ENCODE data around the gene NUB1.

The NUB1 gene

DNA sequence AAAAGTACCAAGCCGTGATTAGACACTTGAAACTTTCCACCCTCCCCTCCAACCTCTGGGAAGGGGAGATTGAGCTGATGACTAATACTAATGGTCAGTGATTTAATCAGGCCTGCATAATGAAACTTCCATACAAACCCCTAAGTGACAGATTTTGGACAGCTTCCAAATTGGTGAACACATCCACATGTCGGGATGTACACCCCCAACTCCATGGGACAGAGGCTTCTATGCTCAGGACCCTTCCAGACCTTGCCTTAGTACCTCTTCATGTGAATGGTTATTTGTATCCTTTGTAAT is 4.8 kb downstream of the NUB1 start:
- no peak for DNase-seq

DNA sequence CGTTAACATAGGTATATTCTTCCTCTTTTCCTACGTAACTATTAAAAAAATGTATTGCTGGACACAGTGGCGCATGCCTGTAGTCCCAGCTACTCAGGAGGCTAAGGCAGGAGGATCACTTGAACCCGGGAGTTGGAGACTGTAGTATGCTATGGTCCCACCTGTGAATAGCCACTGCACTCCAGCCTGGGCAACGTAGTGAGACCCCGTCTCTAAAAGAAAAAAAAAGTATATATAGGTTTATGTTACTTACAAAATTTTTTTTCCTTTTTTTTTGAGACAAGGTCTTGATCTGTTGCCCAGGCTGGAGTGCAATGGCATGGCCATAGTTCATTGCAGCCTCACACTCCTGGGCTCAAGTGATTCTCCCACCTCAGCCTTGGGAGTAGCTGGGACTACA is 5.6 kb downstream of the NUB1 start:
- DNase-seq, result no peak

DNA sequence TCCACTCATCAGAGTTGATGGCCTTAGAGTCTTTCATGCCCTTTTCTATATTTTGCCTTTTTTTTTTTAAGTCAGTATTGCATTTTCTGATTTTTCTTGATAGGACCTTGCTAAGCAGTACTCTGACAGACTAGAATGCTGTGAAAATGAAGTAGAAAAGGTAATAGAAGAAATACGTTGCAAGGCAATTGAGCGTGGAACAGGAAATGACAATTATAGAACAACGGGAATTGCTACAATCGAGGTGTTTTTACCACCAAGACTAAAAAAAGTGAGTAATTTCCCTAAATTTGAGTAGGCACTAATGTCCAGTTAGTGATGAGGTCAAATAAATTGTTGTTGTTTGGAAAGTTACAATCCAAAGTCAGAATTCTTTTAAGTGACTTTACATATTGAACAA is 7.4 kb downstream of the NUB1 start:
- DNase-seq, result no peak

DNA sequence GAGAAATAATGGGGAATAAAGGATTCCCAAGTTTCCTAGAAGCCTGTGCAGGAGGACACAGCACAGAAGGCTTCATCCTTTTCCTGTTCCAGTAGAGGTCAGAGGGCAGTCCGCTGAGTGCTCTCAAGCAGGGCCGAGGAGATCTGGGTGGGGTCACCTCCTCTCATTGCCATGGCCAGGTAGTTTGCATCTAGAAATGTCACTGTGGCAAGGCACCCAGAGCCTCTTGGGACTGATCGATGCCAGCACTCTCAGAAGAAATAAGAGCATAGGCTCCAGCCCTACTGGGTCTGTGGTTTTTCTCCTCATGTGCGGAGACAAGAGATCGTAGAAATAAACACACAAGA is 7.9 kb downstream of the NUB1 start:
- DNase-seq, result no peak

DNA sequence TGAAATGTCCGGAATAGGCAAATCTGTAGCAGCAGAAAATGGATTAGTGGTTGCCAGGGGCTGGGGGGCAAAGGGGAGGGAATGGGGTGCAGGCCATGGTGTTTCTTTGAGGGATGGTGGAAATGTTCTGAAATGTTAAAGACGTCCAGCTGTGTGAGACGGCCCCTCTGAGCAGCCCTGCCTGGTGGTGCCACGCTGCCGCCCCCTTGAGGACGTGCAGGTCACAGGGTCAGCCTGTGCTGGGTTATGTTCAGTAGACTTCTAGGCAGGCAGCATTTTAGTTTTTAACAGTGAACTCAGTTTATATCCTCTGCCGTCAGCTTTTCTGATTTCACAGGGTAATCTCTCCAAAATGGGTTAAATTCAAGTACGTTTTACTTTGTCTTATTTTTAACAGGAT is 9.4 kb downstream of the NUB1 start:
- peak; percentile 80 for DNase-seq

DNA sequence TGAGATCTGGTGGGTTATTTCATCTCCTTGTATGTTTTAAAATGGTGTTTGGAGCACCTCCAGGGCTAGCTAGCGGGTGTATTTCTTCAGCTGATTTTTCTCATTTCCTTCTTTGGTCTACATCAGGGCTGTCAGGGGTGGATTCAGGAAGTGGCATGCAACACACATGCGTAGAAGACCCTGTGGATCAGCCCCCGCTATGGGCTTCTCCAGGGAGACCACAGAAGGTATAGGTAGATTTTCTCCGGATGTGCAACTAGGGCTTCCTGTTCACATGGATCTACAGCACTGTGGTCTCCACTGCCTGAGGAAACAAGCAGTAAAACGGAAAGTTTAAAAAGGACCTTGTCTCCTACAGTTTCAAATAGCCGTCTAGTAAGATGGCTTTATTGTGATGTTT is 10.4 kb downstream of the NUB1 start:
- DNase-seq, result peak; percentile 84

DNA sequence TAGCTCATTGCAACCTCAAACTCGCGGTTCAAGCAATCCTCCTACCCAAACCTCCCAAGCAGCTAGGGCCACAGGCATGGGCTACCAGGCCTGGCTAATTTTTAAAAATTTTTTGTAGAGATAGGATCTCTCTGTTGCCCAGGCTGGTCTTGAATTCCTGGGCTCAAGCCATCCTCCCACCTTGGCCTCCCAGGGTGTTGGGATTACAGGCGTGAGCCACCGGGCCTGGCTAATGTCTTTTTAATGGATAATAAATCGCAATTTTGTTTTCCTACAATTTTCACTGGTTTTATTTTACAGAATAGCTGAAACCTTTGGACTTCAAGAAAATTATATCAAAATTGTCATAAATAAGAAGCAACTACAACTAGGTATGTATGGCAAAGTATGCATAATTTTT is 10.9 kb downstream of the NUB1 start:
- no peak for DNase-seq

DNA sequence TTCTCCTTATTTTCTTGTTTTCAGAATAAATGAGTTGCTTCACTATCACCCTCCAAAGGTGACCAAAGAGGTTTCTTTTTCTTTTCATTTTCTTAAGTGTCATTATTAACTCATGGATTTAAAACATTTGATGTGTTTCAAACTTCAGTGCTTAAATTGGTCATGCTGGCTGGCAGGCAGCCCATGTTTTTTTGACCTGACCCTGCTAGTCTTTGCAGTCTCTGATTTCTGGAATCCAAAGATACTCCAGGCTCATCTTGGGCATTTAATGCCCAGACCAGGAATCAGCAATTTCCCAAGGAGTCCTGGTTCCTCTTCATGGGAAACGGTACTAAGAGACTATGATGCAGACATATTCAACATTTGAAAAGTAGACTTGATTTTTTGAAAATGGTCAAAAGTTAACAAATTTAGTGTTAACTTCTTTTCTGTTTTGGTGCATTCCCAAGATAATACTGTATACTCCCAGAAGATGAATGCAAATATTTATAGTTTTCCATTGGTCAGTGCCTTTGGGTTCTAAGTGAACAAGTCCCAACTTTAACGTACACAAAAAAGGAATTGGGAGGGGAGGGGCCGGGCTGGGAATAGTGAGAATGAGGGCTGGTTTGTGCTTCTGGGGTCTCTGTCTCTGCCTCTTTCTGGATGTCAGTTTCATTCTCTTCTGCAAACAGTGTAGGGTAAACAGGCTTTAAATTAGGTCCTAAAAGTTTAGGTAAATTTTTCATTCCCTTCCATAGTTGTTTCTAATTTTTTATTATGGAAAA is 19.8 kb downstream of the NUB1 start:
- no peak for DNase-seq

DNA sequence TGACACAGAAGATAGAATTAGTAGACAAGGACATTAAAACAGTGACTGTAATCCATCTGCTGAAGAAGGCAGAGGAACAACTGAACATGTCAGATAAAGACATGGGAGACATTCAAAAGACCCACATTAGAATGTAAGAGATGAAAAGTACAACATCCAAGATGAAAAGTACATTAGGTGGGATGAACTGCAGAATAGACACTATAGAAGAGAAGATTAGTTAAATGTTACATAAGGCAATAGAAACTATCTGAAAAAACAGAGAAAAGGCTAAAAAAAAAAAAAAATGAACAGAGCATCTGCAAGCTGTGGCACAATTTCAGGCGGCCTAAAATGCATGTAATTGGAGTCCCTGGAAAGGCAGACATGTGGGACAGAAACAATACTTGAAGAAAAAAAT is 21.6 kb downstream of the NUB1 start:
- no peak for DNase-seq

DNA sequence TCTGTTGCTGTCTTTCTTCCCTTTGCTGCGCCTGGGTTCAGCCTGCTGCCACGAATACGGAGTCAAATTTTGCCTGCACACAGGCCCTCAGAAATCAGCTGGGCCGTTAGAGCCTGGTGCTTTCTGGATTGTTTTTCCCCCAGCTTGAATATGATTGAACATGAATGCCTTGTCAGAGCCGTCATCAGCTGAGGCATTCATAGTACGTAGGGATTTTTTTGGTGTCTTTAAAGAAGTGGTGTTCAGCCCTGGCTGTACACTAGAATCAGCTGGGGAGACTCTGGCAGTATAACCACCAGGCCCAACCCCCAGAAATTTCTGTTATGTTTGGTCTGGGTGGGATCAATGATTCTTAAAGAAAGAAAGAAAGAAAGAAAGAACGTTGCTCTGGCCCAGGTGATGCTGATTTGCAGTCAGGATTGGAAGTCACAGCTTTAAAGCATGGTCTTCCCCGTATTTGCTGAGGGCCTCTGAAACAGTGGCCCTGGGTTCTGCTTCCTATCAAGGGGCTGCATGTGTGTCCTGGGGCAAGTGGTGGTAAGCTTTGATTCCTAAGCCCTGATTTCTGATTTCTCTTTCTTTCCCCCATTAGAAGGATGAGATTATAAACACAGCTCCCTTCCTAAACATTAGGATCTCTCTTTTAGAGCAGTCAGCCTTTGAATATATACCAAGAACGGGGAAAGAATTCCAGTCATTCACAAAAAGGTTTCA is 24.7 kb downstream of the NUB1 start:
- no peak for DNase-seq

DNA sequence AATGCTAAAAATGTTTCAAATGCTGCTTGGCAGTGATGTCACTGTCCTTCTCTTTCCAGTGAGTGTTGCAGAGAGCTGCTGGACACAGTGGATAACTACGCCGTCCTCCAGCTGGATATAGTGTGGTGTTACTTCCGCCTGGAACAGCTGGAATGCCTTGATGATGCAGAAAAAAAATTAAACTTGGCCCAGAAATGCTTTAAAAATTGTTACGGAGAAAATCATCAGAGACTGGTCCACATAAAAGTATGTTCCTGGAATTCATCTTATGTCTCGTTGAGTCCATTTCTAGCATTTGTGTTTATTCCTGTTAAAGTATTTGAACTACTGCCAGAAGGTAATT is 25.2 kb downstream of the NUB1 start:
- DNase-seq, result no peak

DNA sequence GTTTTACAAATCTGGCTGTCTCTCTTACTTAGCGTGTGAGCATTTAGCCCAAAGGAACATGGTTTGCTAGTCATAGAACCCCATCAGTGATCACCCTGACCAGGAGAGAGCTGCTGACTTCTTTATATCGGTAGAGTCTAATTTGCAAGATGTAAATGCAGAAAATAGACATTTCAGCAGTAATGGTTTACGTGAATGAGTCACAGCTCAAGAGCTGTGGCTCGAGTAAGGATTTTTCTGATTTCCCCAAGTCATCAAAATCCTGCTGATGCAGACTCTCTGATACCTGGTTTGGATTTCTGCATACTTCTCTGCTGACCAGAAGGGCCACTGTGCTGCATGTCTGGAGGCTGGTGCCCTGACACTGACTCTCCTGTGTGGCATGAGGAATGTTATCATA is 25.7 kb downstream of the NUB1 start:
- no peak for DNase-seq

DNA sequence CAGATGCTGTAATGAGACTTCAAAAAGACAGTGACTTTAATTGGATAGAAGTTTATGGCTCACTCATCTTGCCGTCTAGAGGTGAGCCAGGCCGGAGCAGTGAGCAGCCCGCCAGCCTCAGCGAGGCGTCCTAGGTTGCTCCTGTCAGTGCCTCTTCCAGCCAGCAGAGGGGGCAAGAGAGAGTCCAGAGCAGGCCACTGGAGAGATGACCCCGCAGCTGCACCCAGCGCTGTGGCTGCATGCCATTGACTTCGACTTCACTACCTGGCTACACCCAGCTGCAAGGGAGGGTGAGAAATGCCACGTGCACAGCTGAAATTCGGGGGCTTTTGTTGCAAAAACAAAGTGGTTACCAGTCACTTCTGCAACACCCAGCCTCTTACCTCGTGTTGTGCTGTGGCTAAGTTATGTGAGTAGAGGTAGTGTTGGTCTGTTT is 26.5 kb downstream of the NUB1 start:
- peak; percentile 90 for DNase-seq

DNA sequence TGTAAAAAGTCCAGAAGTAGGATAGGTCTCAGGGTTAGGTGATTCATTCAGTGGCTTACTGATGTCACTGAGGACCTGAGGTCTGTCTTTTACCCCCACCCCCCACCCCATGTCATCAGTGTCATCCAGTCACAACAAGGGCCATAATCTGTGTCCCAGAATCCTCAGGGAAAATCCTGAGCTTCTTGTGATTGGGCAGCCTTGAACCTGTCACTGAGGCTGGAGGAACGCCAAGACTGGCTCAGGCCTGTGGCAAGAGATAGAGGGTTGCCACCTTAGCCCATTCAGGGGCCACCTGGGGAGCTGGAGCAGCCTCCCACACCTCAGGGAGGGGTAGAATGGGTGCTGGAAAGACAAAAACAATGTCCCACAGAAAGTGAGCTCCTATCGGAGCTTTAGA is 29.7 kb downstream of the NUB1 start:
- no peak for DNase-seq

DNA sequence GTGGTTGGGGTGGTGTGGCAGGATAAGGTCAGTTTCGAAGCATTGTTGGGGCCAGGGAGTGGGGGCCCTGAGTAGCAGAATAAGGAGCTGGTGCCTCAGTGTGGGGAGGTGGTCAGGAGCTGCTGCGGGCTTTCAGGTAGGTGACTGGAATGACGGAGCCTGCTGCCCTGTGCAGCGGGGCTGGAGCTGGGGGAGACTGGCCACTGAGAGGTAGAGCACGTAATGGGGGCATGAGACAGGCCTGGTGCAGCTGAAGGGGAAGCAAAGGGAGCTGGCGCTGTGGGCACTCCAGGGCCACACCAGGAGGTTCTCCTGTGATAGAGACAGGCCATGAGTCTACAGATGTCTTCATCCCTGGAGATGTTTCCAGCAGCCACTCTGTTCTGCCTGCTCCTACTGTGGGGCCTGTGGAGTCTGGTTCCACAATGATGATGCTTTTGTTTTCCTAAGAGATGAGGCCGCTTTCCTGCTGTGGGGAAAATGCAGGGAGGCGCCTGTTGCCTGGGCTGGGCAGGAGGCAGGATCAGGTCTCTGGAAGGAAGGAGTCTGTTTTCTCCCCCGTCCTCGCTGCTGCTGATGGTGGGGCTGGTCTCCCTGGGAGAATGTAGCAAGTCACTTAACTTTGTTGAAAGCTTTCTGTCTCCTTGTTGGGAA is 31.1 kb downstream of the NUB1 start:
- no peak for DNase-seq

DNA sequence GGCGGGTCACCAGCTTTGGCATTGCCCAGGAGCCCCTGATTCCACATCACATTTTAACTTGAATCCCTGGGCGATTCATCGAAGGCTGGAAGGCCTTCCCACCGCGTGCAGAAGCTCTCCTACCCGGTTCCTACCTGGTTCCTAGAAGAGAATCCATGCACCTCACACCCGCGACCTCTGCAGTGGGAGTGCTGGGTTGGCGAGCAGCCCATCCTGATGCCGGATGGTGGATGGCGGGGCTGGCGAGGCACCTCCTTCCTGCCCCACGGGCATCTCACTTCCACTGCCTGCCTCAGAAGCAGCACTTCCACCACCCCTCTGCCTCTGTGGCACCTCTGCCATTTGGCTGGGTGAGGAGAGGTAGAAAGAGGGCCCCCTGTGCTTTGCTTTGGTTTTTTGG is 32.0 kb downstream of the NUB1 start:
- DNase-seq, result no peak

DNA sequence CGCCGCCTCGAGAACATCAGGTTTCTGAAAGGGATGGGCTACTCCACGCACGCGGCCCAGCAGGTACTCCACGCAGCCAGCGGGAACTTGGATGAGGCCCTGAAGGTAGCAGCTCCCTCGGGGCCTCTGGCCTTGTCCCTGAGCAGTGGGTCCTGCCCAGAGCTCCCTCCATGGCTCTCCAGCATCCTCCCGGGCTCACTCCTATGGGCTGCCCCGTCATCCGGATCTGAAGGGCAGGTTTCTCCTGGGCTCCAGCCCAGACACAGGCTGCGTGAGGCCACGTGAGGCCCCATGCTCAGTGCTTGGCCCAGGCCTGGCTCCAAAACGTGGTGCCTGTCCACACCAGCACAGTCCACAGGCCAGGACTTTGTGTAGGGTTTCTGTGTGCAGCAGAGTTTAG is 32.5 kb downstream of the NUB1 start:
- peak; percentile 57 for DNase-seq

DNA sequence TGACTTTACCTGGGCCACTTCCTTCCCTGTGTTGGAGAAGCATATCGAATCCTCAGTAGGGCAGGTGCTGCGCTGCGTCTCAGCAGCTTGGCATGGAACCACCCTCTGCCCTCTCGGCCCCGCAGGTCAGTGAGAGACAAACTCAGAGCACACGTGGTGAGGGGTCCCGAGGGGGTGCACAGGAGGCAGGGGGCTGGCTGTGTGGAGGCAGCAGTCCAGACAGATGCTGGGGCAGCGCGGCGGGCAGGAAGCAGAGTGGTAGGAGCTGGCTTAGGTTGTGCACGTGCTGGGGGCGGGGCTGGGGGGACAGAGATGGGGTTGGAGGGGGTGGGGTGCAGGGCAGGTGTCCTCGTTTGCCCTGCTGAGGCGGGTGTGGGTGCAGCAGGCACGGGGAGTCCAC is 33.1 kb downstream of the NUB1 start:
- peak; percentile 46 for DNase-seq

DNA sequence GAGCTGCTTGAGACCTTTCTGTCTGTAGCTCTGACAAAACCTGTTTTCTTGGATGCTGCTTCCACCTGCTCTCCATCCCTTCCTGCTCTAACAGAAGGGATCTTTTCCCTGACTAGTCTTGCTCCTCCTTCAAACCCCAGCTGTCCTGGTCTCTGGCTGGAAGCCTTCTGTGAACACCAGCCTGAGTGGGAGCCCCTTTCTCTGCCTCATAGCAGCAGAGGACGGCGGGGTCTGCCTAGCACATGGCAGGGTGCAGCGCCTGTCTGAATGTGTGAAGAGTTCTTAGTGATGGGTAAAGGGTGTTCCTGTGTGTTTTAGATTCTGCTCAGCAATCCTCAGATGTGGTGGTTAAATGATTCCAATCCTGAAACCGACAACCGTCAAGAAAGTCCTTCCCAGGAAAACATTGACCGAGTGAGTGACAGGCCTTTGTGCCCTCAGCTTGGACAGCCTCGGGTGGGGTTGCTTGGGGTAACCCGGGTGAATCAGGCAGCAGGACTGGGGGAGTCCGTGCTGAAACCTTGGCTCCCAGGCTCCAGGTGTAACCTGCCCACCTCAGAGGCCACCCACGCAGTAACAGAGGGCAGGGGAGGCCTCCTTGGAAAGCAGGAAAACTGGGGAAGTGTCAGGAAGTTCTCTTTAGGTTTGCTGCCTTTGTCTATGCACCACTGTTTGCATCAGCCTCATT is 34.1 kb downstream of the NUB1 start:
- no peak for DNase-seq

DNA sequence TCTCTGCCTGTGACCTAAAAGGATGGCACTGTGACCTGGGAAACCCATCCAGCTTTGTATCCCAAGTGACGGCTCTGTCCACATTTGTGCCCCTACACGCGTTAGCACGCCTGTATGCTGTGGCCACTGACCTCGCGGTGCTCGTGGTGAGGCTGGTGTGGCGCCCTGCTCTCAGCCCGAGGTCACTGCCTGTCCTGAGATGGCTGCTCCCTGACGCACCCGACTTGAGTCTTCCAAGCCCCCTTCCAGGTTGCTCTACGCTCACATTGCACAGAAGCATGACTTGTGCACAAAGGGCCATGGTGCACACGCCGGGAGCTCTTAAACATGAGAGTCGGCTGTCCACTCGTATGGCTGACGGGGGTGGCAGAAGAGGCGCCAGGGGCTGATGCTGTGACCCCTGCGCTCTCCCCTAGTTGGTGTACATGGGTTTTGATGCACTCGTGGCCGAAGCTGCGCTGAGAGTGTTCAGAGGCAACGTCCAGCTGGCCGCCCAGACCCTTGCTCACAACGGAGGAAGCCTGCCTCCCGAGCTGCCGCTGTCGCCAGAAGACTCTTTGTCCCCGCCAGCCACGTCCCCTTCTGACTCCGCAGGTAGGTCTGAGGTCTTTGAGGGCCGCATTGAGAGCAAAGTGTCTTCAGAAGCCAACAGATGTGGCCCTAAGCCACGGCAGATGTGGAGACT is 34.7 kb downstream of the NUB1 start:
- peak; percentile 50 for DNase-seq

DNA sequence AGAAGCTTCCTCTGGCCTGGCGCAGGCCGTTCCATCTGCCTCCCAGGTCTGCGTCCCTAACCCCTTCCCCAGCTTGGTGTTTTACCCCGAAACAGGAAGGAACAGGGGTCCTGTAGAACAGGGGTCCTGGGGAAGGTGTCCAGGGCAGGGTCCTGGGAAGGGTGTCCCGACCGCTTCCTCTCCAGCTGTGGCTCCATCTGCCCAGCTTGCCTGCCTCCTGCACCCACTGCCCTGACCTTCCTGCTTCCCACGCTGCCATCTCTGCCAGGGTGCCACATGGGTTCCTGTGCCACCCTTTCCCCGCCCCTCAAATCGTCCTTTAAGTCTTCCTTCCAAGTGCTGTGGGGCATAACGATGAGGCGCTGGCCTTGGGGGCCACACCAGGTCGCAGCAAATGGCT is 35.8 kb downstream of the NUB1 start:
- DNase-seq, result no peak

DNA sequence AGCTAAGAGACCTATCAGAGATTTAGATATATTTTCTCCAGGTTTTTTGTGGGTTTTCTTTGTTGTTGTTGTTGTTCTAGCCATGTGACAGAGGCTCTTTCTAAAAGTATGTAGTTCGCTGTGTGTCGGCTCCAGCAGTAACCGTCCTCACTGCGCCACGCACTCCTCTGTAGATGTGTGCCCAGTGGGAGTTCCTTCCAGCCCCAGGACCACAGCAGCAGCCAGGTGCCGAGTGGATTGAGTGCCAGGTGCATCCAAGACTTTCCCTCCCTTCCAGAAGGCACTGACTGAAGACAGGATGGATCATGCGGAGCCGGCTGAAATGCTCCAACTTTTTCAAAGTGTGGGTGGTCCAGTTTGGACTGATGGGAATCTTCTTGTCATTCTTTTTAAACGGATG is 36.4 kb downstream of the NUB1 start:
- no peak for DNase-seq

DNA sequence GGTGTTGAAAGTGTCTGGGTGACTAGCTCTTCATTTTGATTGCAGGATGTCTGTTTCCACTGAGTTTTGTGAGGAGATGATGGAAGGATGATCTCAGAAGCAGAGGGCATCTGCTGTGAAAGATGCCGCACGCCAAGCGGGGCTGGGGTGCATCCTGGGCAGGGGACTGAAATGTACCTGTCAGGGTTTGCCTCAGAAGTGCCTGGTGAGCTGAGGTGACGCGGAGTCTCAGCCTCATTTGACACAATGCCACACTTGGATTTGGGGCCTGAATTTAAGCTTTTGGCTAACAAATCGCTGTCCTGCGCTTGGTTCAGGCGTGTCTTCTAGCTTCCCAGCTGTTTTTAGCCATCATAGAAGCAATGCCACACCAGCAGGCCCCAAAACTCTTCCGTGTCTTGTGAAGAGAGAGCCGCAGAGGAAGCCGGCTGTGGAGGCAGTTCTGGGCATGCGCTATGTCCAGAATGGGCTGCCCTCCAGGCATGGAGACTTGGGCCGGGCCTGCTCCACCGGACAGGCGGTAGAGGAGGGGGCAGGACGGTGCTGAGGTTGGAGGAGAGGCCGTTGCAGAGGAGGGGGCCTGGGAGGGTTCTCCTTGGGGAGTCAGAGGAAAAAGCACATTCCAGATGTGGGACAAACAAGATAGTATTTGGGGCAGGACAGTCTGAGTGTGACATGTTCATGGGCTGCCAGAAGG is 37.0 kb downstream of the NUB1 start:
- DNase-seq, result no peak

All from activated effector memory CD4-positive, alpha-beta T cell treated with anti-CD3 and anti-CD28 coated beads, Interleukin-2, amount 50 U/mL, for 16 hours (primary cell).